Bronchial epithelial cell (primary cell): ENCODE results near the gene STK11IP. TPM values are rescaled to one million over a fixed set of nuclear protein-coding genes. Genes with fewer than 3 reads are reported as not detected.

Source experiments
- DNase-seq: peaks from one replicate; pipeline ENCODE4 v3.0.0-alpha.2; 2010; ENCODE audit warnings: low read depth
- FAIRE-seq: peaks from 2 replicates; lab custom pipeline; 2011; peaks lifted over from hg19 to GRCh38; lab: Jason Lieb, UNC
- H3K27me3 ChIP-seq: 2 replicates; pipeline ENCODE4 v1.5.1; 2011; ENCODE audit warnings: low read length; ENCODE audit not compliant: control insufficient read depth, insufficient read depth
- H3K36me3 ChIP-seq: 2 replicates; pipeline ENCODE4 v1.5.1; 2011; ENCODE audit warnings: low read length; ENCODE audit not compliant: control insufficient read depth, insufficient read depth
- H3K4me3 ChIP-seq: 2 replicates; pipeline ENCODE4 v1.5.1; 2011; ENCODE audit warnings: mild to moderate bottlenecking, low read depth, low read length, control low read depth
- CTCF ChIP-seq: IDR thresholded peaks from 2 replicates; pipeline ENCODE4 v1.5.1; 2011; ENCODE audit warnings: mild to moderate bottlenecking, moderate library complexity, low read length, control low read depth, inconsistent platforms; ENCODE audit not compliant: insufficient read depth, severe bottlenecking
- total RNA-seq: library from RNA; depleted of rRNA; stranded (reverse); fragments of >200 nt; gene quantifications from 2 replicates; pipeline ENCODE4 v1.2.1, GENCODE V29; 2014

STK11IP gene
- total RNA-seq, 1 donor from 2014 or later: 11.3 TPM

DNA sequence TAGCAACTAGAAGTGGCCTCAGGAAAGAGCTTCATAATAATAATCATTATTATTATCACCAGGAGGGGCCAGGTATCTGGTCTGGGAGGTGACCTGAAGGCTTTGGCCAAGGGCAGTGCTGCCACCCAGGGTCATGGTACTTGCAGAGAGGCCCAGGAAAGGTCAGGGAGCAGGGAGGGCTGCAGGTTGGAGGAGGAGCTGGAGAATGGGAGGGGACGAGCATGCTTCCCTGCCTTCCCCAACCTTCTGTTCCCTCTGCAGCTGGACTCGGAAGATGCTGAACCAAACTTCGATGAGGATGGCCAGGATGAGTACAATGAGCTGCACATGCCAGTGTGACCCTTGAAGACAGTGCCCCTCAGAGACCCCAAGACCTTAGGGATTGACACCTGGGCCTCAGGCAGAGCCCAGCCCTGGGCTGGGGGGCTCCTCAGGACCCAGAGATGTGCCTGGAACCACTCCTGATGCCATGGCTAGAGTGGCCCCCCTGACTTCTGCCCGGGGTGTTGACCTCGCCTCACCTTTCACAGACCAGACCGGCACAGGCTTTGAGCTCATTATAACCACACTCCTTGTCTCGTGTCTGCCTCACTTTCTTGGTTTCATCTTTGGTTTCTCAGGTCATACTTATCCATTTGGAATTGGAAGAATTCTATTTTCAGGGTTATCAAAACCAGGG is 43.9 kb downstream of the STK11IP start:
- no peaks in the 10 kb centered on the region for H3K27me3 ChIP-seq
- no peak overlapping the region for H3K4me3 ChIP-seq
- peaks cover 1% of the 10 kb centered on the region for H3K36me3 ChIP-seq
- no peak for TF ChIP-seq CTCF
- FAIRE-seq (no peak), DNase-seq (no peak)

DNA sequence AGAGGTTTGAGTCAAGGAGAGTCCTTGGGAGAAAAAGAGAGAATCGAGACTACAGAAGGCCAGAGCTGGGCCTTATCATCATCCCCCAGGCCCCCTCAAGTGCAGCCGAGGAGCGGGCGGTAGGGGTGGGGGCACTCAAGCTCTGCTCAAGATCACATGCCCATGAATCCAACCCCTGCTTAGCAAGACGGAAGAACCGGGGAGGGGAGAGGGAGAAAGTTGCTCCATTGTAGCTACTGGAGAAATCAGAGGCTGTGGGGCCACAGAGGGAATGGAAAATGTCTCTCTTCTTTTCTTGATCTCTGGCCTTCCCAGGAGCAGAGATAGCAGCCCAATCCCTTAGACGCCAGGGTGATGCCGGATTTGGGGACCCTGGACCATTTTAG is 44.4 kb downstream of the STK11IP start:
- peaks cover 1% of the 10 kb centered on the region for H3K36me3 ChIP-seq
- no peak for TF ChIP-seq CTCF
- H3K27me3 ChIP-seq: no peaks in the 10 kb centered on the region

GRCh38 chr2:219642465-219643083 is 44.9 kb downstream of the STK11IP start:
- TF ChIP-seq CTCF: peak; percentile 100
- peak; percentile 98 for FAIRE-seq
- no peaks in the 10 kb centered on the region for H3K27me3 ChIP-seq
- H3K4me3 ChIP-seq: no peak overlapping the region
- DNase-seq: peak; percentile 89
- H3K36me3 ChIP-seq: peaks cover 1% of the 10 kb centered on the region

More for the DNA sequence above, 44.4 kb downstream of the STK11IP start:
- FAIRE-seq (no peak), DNase-seq (no peak)
- H3K4me3 ChIP-seq: no peak overlapping the region

DNA sequence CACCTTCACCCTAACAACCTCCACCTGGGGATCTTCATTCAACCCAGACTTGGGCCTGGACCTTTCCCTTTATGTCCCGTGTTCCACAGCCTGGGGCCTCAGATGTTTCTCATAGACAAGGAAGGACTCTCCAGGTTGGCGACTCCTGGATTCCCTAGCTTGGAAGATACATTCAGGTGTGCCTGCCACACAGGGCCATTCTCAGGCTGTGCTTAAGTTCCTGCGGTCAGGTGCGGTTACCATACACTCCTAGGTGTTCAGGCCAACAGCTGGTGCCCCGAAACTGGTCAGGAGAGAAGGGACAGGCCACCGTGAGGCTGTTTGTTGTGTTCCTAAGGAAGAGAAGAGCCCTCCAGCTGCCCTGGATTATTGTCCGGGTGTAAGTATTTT is 45.4 kb downstream of the STK11IP start:
- Histone ChIP-seq H3K36me3 (no peaks in the 10 kb centered on the region), H3K27me3 (no peaks in the 10 kb centered on the region), H3K4me3 (no peak overlapping the region)
- FAIRE-seq: no peak
- TF ChIP-seq CTCF: no peak
- DNase-seq: no peak

DNA sequence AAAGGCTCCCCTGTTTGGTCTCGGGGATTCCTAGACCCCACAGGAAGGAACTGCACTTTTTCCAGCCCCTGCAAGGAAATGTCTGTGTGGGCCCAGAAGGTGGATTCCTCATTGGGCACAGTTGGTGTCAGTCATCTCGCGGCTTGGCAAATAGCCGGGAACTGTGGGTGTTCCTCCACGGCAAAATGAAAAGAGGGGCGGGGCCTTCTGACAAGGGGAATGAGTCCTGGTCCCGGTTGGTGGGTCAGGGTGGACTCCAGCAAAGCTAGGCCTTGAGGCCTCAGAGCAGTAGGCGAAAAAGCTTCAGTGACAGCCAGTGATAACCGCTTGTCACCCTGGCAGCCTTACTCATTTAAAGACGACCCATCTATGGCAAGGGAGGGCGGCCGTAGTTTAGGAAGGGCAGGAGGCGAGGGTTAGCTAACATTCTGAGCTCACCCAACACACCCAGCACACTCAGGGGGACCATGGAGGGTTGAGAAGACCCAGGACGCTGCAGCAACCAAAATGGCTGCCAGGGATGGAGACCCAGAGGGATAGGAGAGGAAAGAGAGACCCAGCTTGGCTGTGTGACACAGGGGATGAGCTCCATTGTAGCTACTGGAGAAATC is 46.2 kb downstream of the STK11IP start:
- no peak for DNase-seq
- Histone ChIP-seq H3K36me3 (no peaks in the 10 kb centered on the region), H3K27me3 (no peaks in the 10 kb centered on the region), H3K4me3 (no peak overlapping the region)
- no peak for FAIRE-seq
- no peak for TF ChIP-seq CTCF
